Ectodermal cell (in vitro differentiated cells): Measurements from ENCODE around the gene MOB2.

Experiments used
- H3K27ac ChIP-seq: 2 replicates; pipeline ENCODE4 v1.7.0; 2013; ENCODE audit warnings: mild to moderate bottlenecking, low read depth, low read length; ENCODE audit not compliant: insufficient read depth, poor library complexity, severe bottlenecking
- H3K27me3 ChIP-seq: 2 replicates; pipeline ENCODE4 v1.7.0; 2013; ENCODE audit warnings: mild to moderate bottlenecking, low read length; ENCODE audit not compliant: insufficient read depth, control insufficient read depth, poor library complexity, severe bottlenecking
- H3K36me3 ChIP-seq: one replicate; pipeline ENCODE4 v1.7.0; 2013; ENCODE audit warnings: low read length; ENCODE audit not compliant: control insufficient read depth, insufficient read depth
- H3K4me1 ChIP-seq: one replicate; pipeline ENCODE4 v1.7.0; 2013; ENCODE audit warnings: low read length; ENCODE audit not compliant: control insufficient read depth, insufficient read depth
- H3K4me3 ChIP-seq: 2 replicates; pipeline ENCODE4 v1.7.0; 2013; ENCODE audit warnings: low read depth, low read length, control low read depth; ENCODE audit not compliant: insufficient read depth
- H3K9me3 ChIP-seq: 2 replicates; pipeline ENCODE4 v1.7.0; 2013; ENCODE audit warnings: mild to moderate bottlenecking, low read length, moderate library complexity; ENCODE audit not compliant: control insufficient read depth
- WGBS, 2 experiments: methylation state at CpG; one replicate each; pipeline ENCODE4 v1.1.7; 2013; ENCODE audit warnings: missing lambda C conversion rate in 2 of 2; 5-methylcytosine and 5-hydroxymethylcytosine counted together

MOB2 gene

DNA sequence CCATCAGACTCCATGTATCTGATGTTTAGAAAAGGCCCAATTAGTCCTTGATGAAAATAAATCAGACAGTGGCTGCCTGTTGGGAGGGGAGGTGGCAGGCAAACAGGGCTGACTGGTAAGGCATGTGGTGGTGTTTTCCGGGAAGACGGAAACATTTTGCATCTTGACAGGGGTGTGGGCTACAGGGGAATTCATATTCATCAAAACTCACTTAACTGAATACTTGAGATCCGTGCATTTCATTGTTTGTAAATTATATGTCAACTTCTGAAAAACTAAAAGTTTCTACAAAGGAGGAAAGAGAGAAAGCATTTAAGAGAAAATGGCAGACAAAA, 10.1 kb upstream of the MOB2 start:
- Histone ChIP-seq H3K27ac (no peak overlapping the region), H3K4me3 (no peak overlapping the region), H3K4me1 (no peaks in the 10 kb centered on the region), H3K36me3 (no peaks in the 10 kb centered on the region), H3K9me3 (no peaks in the 10 kb centered on the region), H3K27me3 (no peaks in the 10 kb centered on the region)
- 85 to 100% methylated on average over 2 of the region's 3 CpGs for WGBS, 2 experiments

DNA sequence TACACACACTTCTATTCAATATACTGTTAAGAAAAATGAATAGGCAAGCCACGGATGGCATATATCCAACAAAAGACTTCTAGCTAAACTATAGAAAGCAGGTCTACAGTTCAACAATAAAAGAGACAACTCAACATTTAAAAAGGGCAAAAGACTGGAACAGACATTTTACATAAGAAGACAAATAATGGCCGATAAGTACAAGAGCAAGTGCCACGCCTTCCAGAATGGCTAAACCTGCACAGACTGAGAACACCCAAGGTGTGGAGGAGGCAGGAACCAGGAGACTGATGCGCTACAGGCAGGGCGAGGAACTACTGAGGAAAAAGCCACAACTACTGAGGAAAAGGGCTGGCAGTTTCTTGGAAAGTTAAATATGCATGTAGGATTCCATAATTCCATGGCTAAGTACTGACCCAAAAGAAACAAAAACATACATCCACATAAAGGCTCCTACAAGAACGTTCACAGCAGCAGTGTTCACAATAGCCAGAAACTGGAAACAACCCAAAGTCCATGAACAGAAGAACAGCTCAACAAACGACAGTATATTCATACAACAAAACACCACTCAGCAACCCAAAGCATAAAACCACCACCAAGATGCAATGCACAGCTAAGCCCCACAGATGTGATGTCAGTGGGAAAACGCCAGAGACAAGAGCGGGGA, 9.6 kb upstream of the MOB2 start:
- Histone ChIP-seq H3K36me3 (no peaks in the 10 kb centered on the region), H3K27me3 (no peaks in the 10 kb centered on the region), H3K4me3 (no peak overlapping the region), H3K4me1 (no peaks in the 10 kb centered on the region), H3K27ac (no peak overlapping the region), H3K9me3 (no peaks in the 10 kb centered on the region)
- 83% methylated on average over 9 of the region's 9 CpGs for WGBS, 2 experiments

DNA sequence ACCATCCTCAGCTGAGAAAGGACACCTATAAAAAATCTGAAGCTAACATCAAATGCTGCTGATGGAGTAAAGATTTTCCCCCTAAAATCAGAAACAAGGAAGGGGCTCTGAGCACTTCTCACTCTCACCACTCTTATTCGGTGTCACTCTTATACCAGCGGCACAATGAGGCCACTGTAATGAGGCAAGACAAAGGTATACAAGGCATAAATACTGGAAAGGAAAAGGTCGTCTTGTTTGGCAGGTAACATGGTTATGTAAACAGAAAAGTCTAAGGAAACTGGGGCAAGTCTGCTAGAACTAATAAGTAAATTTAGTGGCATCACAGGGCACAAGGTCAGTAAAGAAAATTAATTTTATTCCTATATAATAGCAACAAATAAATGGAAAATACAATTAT, 8.1 kb upstream of the MOB2 start:
- no peaks in the 10 kb centered on the region for H3K36me3 ChIP-seq
- 79 to 80% methylated on average over 3 of the region's 3 CpGs for WGBS, 2 experiments
- H3K27ac ChIP-seq = no peak overlapping the region
- H3K9me3 ChIP-seq = no peaks in the 10 kb centered on the region
- no peaks in the 10 kb centered on the region for H3K27me3 ChIP-seq
- H3K4me1 ChIP-seq = no peaks in the 10 kb centered on the region
- no peak overlapping the region for H3K4me3 ChIP-seq

DNA sequence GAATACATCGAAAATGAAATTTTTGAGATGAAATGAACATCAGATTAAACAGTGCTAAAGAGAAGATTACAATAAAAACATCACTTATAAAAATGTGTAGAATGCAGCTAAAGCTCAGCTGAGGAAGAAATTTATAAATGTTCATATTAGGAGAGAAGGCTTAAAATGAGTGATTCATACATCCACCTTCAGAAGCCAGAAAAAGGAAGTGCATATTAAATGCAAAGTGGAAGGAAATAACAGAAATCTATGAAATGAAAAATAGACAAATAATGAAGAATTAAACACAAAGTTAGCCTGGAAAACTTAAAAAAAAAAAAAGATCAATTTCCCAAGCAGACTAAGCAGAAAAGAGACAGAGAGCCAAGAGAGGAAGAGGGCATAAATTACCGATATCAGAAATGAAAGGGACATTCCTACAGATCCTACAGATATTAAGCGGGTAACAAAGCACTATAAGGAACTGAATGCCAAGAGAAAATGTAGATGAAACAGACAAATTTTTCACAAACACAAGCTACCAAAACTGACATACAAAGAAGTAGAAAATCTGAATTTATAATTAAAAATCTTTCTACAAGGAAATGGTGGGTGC, 7.2 kb upstream of the MOB2 start:
- Histone ChIP-seq H3K4me3 (no peak overlapping the region), H3K4me1 (no peaks in the 10 kb centered on the region), H3K36me3 (no peaks in the 10 kb centered on the region), H3K9me3 (no peaks in the 10 kb centered on the region), H3K27me3 (no peaks in the 10 kb centered on the region), H3K27ac (no peak overlapping the region)
- WGBS, 2 experiments = 0 to 50% methylated on average over 1 to 2 of the region's 3 CpGs

DNA sequence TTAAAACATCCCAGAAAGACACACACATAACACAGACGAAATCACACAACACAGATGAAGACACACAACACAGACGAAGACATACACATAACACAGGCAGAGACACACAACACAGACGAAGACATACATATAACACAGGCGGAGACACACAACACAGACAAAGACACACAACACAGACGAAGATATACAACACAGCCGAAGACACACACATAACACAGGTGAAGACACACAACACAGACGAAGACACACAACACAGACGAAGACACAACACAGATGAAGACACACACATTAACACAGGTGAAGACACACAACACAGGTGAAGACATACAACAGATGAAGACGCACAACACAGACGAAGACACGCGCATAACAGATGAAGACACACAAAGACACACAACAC, 4.8 kb upstream of the MOB2 start:
- H3K27me3 ChIP-seq = no peaks in the 10 kb centered on the region
- no peak overlapping the region for H3K27ac ChIP-seq
- 76 to 87% methylated on average over 12 of the region's 12 CpGs for WGBS, 2 experiments
- no peak overlapping the region for H3K4me3 ChIP-seq
- H3K36me3 ChIP-seq = no peaks in the 10 kb centered on the region
- no peaks in the 10 kb centered on the region for H3K9me3 ChIP-seq
- H3K4me1 ChIP-seq = no peaks in the 10 kb centered on the region

DNA sequence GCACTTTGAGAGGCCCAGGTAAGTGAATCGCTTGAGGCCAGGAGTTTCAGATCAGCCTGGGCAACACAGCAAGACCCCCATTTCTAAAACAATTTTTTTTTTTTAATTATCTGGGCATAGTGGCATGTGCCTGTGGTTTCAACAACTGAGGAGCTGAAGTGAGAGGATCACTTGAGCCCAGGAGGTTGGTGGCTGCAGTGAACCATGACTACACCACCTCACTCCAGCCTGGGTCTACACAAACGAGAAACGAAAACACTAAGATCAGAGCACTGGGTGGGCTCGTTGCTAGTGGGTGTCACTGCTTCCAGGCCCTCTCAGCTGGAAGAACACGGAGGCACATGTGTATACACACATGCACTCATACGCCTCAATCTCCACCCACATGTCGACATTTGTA, 4.1 kb upstream of the MOB2 start:
- Histone ChIP-seq H3K27me3 (no peaks in the 10 kb centered on the region), H3K36me3 (no peaks in the 10 kb centered on the region), H3K27ac (no peak overlapping the region), H3K4me1 (no peaks in the 10 kb centered on the region), H3K9me3 (no peaks in the 10 kb centered on the region), H3K4me3 (no peak overlapping the region)
- 80 to 81% methylated on average over 7 of the region's 7 CpGs for WGBS, 2 experiments

DNA sequence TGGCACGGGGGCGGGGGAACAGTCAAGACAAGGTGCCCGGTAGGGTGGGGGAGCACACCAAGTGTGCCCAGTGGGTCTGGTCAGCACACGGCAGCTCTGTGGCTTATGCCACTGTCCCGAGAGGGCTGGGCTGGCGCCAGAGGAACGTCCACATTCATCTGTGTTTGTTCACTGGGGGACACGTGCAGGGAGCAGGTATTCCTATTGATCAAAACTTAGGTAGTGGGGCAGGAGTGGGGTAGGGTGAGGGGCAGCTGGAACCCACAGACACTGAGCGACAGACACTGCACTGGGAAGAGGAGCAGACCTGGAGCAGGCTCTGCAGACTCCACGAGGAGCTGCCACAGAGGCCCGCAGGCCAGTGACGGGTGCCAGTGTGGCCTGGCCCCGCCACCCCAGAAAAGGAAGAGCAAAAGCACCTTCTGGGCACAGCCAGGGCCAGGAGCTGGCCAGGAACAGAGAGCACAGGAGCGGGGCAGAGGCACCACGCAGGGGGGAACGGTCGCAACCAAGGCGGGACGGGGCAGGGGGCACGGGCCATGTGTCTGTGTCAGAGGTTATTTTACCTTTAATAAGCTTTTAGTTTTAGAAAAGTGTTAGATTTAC, 2.1 kb upstream of the MOB2 start:
- H3K27me3 ChIP-seq = no peaks in the 10 kb centered on the region
- H3K4me3 ChIP-seq = no peak overlapping the region
- no peaks in the 10 kb centered on the region for H3K36me3 ChIP-seq
- no peaks in the 10 kb centered on the region for H3K9me3 ChIP-seq
- WGBS, 2 experiments = 94% methylated on average over 20 of the region's 20 CpGs
- H3K27ac ChIP-seq = no peak overlapping the region
- no peaks in the 10 kb centered on the region for H3K4me1 ChIP-seq

DNA sequence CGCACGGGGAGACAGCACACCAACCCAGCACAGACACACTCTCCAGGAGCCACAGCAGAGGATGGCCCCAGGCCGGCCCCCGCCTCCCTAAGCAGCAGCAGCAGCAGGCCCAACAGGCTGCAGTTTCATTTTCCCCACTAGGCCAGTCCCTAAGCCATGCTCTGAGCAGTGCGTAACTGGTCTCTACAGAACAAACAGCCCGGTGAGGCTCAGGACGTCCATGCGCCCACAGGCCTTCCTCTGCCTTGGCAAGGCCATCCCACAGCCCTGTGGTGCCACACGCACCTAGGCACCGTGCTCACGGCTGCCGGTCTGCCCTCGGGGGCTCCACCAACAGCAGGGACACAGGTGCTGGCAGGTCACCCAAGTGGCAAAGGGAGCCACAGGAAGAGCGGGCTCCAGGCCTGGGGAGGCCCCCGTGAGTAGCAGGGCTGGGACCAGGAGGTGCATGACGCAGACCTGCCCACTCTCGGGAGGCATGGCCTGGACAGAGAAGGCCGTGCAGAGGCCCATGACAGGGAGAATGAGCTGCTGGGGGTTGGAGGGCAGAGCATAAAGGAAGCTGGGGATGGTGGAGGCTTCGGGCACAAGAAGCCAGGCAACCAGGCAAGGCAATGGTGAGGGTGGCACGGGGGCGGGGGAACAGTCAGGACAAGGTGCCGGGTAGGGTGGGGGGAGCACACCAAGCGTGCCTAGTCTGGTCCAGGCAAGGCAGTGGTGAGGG, 1.4 kb upstream of the MOB2 start:
- Histone ChIP-seq H3K9me3 (no peaks in the 10 kb centered on the region), H3K27ac (no peak overlapping the region), H3K36me3 (no peaks in the 10 kb centered on the region), H3K4me3 (no peak overlapping the region), H3K27me3 (no peaks in the 10 kb centered on the region), H3K4me1 (no peaks in the 10 kb centered on the region)
- WGBS, 2 experiments = 93 to 95% methylated on average over 23 of the region's 23 CpGs

DNA sequence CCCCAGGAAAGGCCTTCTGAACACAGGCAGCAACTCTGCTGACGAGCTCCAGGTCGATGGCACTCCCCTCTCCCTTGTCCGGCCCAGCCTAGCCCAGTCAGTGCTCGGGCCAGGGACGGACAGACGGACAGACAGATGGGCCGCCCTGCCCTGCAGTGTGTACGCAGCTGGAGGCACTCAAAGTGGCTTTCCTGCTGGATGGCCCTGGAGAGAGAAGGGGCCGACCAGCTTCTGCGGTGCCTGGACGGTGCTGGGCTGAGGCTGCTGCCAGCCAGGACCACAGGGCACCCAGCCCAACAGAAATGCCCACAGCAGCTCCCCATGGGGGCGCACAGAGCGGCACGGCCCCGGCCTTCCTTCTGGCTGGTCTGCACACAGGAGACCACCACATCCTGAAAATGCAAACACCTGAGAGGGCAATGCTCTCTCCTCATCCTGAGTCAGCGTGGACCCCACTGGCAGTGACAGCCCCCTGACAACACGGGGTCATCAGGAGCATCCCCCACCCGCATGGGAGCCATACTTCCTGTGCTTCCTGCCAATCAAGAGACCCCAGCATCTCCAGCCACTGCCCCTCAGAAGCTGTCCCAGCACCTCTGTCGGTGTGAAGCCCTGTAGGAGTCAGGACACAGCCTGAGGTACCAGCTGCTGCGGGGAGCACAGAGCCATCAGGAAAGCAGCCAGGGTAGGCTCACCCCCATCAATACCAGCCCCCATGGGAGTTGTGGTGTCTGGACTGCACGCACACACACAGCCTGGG, 692 bp upstream of the MOB2 start:
- H3K9me3 ChIP-seq = no peaks in the 10 kb centered on the region
- no peak overlapping the region for H3K4me3 ChIP-seq
- no peaks in the 10 kb centered on the region for H3K36me3 ChIP-seq
- H3K27me3 ChIP-seq = no peaks in the 10 kb centered on the region
- WGBS, 2 experiments = 89% methylated on average over 21 of the region's 21 CpGs
- no peak overlapping the region for H3K27ac ChIP-seq
- H3K4me1 ChIP-seq = no peaks in the 10 kb centered on the region

DNA sequence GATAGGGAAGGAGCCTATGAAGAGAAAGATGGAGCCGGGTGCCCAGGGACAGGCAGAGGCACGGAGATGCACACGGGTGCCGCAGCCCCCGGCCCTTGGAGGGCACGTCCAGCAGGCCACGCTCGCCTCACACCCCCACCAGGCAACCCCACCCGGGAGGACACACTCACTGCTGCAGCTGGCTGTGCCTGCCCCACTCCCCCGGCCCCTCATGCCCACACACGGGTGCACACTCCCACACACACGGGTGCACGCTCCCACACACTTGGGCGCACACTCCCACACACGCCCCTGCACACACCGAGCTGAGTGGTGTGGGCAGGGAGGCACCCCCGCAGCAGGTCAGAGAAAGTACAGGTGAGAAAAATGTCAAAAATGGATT, 1.1 kb downstream of the MOB2 start:
- H3K27me3 ChIP-seq = no peaks in the 10 kb centered on the region
- no peak overlapping the region for H3K27ac ChIP-seq
- H3K4me1 ChIP-seq = no peaks in the 10 kb centered on the region
- 96% methylated on average over 17 of the region's 17 CpGs for WGBS, 2 experiments
- H3K4me3 ChIP-seq = no peak overlapping the region
- H3K9me3 ChIP-seq = no peaks in the 10 kb centered on the region
- no peaks in the 10 kb centered on the region for H3K36me3 ChIP-seq
